IPS-18c (cell line): ENCODE data around the gene SLC6A15.

Source experiments
- H3K4me3 ChIP-seq: 2 replicates; pipeline ENCODE4 v1.7.0; 2013; ENCODE audit warnings: low read depth, mild to moderate bottlenecking, low read length, moderate library complexity; ENCODE audit not compliant: insufficient read depth
- H3K9me3 ChIP-seq: one replicate; pipeline ENCODE4 v1.6.1; 2013; ENCODE audit warnings: mild to moderate bottlenecking, low read length, moderate library complexity; ENCODE audit not compliant: control insufficient read depth, insufficient read depth

Gene SLC6A15

DNA sequence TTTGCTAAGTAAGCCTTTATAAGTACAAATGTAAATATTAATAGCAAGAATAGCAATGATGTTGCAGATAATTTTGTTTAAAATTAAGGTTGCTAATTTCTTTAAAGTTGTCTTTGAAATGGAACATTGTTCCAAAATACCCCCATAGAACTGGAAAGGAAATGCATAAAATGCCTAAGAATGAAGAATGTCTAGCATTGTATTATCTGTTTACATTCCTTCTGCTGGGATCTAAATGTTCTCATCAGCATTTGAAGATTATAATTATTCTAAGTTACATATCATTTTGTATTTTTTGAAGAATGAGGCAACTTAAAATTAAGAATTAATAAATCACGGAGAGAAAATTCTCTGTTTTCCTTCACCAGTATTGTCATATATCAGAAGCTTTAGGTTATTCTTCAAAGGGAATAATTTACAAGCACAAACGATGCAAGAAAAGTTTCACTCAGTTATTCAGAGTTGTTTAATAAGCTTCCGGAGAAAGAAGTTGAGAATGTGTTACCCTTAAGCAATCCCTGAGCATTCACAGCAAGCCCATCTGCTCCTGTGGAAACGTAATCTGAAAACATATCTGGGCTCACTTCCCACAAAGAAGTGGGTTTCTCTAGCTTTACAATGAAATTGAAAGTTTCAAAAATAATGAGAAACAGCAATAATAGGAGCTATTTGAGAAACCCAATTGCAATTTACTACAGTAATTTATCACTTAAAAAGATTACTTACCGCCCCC lies 21.3 kb downstream of the SLC6A15 start:
- no peak overlapping the region for H3K4me3 ChIP-seq

DNA sequence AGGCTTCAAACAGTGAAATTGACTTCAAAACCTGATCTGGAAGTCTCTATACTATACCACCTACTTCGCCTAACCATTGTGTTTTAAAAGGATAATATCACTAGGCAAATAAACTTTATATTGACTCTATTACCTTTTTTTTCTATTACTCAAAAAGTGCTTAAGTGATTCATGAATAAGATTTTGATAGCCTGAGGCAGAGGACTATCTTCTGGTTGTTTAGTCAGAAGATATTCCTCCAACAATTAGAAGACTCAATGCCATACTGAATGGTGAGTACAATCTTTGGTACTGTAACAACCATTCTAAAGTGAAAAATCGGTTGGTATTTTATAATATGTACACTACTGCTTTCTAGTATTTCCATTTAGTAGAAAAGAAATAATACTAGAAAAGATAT lies 22.8 kb downstream of the SLC6A15 start:
- Histone ChIP-seq H3K9me3 (no peaks in the 10 kb centered on the region), H3K4me3 (no peak overlapping the region)

More for the DNA sequence above, 21.3 kb downstream of the SLC6A15 start:
- no peaks in the 10 kb centered on the region for H3K9me3 ChIP-seq

DNA sequence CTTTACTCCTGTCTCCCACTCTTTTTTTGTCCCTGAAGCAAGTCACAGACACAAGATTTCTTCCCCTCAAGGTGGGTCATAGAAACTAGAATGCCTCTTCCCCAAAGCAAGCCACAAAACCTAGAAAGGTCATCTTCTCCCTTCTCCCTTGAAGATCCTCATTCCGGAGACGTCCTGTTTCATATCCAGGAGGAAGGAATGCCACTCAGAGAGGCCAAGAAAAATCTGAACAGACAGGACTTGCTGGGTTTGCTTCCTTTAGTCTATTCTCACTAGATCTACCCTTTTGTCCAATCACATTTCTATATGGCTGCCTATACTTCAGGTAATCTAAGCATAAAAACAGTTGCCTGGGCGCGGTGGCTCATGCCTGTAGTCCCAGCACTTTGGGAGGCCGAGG lies 23.7 kb downstream of the SLC6A15 start:
- H3K9me3 ChIP-seq: no peaks in the 10 kb centered on the region
- no peak overlapping the region for H3K4me3 ChIP-seq

DNA sequence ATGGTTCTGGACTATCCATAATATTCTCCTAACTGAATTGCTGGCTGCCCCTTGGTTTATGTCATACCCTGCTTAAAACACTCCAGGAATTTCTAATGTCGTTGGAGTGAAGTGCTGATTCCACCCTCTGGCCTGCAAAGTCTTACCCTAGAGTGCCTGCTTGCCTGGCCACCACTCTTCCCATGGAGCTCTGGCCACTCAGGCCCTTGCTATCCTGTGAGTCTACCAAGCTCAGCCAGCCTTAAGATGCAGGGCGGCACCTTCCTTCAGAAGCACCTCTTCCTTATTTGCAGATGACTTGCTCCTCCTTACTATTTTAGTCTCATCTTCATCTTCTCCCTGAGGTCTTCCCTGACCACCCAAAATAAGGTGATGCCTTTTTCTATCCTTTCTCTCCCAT lies 35.3 kb downstream of the SLC6A15 start:
- no peaks in the 10 kb centered on the region for H3K9me3 ChIP-seq
- no peak overlapping the region for H3K4me3 ChIP-seq

DNA sequence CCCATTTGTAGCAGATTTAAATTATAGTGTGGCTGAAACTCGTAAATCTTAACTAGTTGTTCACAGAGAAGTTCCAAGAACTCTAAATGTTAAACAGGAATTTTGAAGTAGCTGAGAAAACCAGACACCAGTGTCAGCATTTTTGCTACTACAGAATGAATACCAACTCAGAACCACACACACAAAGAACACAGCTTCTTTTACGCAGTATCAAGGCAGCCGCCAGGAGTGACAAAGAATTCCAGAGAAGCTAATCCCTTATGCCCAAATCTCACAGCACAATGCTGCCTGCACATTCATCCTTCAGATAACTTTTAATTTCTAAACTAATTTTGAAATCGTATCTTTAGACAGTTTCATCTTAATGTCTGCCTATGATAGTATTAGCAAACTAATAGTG lies 37.4 kb downstream of the SLC6A15 start:
- no peak overlapping the region for H3K4me3 ChIP-seq

DNA sequence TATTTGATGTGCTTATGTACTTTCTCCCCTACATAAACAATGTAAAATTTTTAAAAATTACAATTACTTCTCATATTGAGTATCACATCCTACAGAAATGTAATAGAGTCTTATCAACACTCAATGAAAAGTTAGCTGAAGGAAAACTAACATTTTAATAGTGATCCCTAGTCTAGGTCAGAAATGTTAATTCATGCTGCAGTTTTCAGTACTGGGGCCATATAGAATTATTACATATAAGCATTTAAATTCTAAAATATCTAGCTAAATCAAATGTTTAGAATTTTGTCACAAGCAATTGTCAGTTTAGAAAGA lies 37.8 kb downstream of the SLC6A15 start:
- H3K4me3 ChIP-seq: no peak overlapping the region
- H3K9me3 ChIP-seq: no peaks in the 10 kb centered on the region

More for the DNA sequence above, 37.4 kb downstream of the SLC6A15 start:
- H3K9me3 ChIP-seq: no peaks in the 10 kb centered on the region

DNA sequence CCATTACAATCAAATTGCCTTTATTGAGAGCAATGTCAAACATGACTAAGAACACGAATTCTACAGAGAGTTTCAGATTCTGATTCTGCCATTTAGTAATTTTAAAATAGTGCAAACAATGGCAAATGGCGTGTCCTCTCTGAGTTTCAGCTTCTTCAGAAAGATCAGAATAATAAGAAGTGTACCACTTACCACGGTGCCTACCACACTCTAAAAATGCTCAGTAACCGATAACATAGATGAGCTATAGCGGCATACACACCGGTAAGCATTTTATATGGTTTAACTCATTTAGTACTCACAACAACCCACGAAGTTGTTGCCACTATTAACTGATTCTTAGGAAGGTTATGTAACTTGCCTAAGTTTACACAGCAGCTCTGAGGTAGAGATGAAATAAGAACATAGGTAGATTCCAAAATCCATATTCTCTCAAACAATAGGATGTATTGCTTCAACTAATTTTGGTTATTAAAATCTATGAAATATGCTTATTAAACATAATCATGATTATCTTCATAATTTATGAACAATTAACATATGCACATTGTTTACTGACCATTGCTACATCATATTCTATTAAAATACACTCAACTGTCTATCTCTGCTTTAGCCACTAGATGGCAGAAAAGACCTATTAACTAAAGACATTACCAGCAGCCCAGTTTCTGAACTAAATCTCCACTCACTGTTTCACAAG lies 38.3 kb downstream of the SLC6A15 start:
- no peak overlapping the region for H3K4me3 ChIP-seq
- H3K9me3 ChIP-seq: no peaks in the 10 kb centered on the region

DNA sequence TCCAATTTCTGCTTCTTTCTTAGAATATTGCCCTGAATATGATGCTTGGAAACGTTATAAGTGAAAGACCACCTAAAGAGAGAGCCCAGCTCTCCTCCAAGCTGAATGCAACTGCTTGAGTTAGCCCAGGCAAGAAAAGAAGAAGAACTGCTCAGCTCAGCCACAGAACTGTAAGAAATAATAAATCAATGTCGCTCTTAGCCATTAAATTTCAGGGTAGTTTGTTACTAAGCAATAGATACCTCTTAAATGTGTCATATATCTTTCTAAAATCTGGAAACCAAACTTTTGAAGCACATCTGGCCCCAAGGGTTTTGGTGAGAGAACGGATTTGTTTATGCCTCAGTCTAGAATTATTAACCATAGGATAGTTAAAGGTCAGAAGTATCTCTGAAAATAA lies 50.4 kb downstream of the SLC6A15 start:
- Histone ChIP-seq H3K9me3 (no peaks in the 10 kb centered on the region), H3K4me3 (no peak overlapping the region)

DNA sequence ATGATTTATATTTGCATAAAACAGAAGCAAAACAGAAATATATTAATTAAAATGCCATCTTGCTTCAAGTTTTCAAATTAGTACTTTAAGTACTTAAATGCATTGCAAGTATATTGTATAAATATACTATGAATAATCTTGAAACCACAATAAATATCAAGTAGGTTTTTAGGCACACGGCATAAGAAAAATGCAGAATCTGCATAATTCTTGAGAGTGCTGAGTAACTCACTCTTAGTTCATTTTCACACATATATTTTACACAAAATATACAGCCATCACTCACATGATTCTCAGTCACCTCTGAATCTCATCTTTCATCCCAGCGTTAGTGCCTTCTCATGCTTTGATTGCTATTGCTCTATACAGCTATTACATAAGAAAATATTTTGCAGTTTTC lies 51.9 kb downstream of the SLC6A15 start:
- H3K9me3 ChIP-seq: no peaks in the 10 kb centered on the region
- no peak overlapping the region for H3K4me3 ChIP-seq

DNA sequence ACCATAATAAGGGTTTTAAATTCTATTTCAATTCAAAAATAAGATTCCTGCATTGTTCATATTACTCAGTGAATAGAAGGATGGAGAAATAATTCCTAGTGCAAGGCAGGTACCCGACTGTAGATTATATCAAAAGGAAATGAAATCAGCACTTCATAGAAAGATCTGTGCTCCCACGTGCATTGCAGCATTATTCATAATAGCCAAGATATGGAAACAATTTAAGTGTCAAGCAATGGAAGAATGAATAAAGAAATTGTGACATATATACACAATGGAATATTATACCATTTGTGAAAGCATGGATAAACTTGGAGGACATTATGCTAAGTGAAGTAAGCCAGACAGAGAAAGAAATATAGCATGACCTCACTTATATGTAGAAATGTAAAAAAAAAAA lies 53.8 kb downstream of the SLC6A15 start:
- Histone ChIP-seq H3K9me3 (no peaks in the 10 kb centered on the region), H3K4me3 (no peak overlapping the region)

DNA sequence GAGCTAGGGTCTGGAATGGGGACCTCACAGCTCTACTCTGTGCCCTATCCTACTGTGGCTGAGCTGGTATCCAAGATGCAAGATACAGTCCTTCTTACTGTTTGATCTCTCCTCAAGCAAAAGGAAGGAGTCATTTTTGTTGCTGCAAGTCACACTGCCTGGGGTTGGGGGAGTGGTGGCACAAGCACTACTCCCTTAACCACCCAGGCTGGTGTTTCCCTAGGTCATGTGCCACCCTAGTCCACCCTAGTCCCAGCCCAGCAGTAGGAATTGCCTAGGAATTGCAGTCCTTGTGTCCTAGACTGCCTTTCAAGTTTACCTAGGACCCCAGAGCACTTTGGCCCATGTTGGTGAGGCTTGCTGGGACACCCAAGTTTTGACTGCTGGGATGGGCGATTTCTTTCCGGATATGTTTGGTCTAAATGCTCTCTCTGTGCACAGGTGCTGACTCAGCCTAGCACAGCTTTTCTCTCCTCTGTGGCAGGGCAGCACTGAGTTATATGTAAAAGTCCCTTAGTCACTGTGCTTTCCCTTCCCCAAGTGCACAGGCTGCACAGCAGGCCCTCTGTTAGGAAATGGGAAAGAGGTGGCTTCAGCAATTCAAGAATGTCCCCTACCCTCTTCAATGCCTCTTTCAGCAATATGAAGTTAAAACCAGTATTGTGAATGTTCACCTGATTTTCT lies 54.9 kb downstream of the SLC6A15 start:
- Histone ChIP-seq H3K4me3 (no peak overlapping the region), H3K9me3 (no peaks in the 10 kb centered on the region)

DNA sequence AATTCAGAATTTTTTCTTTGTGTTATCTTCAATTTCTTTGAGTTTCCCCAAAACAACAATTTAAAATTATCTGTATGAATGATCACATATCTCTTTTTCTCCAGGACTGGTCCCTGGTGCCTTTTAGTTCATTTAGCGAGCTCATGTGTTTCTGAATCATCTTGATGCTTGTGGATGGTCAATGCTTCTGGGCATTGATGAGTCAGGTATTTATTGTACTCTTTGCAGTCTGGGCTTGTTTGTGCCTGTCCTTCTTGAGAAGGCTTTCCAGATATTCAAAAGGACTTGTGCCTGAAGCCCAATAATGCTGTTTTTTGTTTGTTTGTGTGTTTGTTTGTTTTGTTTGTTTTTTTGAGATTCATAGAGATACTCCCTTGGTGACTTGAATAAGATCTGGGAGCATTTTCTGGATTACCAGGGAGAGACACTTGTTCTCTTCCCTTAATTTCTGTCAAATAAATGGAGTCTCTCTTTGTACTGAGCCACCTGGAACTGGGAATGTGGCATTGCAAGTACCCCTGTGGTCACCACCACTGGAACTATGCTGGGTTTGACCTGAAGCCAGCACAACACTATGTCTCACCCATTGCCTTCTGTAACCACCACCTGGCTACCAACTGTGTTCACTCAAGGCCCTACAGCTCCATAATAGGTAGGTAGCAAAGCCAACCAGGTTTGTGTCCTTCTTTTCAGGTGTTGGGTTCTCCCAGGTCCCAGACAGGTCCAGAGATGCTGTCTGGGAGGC lies 56.3 kb downstream of the SLC6A15 start:
- H3K4me3 ChIP-seq: no peak overlapping the region
- H3K9me3 ChIP-seq: no peaks in the 10 kb centered on the region

DNA sequence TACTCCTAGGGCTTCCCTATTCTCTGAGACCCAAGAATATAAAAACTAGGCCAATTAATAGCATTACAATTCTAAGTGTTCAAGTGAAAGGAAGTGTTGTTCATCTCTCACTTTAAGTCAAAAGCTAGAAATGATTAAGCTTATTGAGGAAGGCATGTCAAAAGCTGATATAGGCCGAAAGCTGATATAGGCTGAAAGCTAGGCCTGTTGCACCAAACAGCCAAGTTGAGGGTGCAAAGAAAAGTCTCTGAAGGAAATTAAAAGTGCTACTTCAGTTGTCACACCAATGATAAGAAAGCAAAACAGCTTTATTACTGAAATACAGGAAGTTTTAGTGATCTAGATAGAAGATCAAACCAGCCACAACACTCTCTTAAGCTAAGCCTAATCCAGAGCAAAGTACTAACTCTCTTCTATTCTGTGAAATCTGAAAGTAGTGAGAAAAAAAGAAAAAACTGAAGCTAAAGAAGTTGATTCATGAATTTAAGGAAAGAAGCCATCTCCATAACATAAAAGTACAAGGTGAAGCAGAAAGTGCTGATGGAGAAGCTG lies 68.9 kb downstream of the SLC6A15 start:
- no peak overlapping the region for H3K4me3 ChIP-seq
- no peaks in the 10 kb centered on the region for H3K9me3 ChIP-seq

DNA sequence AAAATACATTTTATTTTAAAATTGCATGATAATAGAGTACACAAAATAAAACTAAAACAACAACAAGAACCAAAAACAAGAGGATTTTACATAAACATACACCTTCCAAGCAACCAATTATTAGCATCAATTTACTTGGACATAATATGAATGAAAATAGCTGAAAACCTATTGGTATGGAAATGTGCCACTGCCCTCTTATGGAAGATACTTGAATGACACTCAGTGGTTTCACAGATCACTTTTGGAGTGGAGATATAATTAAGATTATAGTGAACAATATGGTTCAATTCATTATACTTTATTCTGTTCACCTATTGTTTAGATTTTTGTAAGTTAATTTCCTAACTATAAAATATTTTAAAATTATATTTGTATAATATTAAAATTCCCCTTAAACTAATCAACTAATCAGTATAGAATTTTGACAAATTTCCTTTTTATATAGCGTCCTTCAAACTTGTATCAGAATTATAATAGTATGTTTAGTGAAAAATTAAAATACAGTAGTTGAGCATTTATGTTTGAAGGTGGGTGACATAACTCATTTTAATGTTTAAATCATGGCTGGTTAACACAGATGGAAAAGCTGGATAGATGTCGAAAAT lies 70.1 kb downstream of the SLC6A15 start:
- Histone ChIP-seq H3K9me3 (no peaks in the 10 kb centered on the region), H3K4me3 (no peak overlapping the region)

DNA sequence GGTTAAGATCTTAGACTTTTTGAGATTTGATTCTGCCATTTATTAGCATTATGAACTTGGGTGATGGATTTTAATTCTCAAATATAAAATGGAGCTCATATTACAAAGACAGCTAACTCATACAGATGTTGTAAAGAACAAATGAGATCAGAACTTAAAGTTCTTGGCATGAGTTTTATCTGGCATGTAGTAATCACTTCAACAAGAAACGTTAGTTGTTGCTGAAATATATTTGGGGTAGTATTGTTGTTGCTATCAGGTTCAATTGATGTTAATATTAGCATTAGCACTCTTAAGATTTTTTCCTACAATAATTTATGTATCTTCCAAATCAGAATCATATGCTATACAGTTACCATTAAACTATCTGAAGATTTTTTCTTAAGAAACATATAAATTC lies 71.0 kb downstream of the SLC6A15 start:
- Histone ChIP-seq H3K4me3 (no peak overlapping the region), H3K9me3 (no peaks in the 10 kb centered on the region)

DNA sequence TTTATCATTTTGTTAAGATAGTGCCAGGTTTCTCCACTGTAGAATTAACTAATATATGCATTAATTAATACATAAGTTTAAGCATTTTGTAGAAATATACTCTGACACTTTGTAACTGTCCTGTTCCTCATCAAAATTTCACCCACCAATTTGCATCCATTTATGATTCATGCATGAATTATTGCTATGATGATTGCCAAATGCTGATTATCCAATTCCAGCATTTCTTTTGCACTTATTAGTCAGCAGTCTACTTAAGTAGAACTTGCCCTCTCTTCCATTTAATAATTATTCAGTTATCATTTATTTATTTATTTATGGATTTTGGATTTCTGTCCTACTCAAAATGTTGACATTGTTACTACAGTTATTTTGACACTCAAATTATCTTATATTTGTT lies 72.2 kb downstream of the SLC6A15 start:
- Histone ChIP-seq H3K9me3 (no peaks in the 10 kb centered on the region), H3K4me3 (no peak overlapping the region)

DNA sequence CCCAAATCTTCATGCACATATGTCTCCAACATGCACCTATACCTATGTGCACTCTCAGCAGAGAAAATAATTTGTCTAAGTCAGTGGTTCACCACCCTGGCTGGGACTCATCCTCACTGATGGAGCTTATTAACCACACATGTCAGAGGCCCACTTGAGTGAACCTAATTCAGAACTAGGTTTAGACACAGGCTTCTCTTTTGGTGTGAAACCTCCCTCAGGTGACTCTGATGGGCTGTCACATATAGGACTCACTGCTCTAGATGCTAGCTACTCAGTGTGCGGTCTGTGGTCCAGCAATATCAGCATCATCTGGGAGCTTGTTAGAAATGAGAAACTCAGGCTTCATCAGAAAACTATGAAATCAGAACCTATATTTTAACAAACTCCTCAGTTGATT lies 85.7 kb downstream of the SLC6A15 start:
- no peaks in the 10 kb centered on the region for H3K9me3 ChIP-seq
- H3K4me3 ChIP-seq: no peak overlapping the region
